Natural killer cell (primary cell): ENCODE data around the gene STAC. TPM values are rescaled to one million over a fixed set of nuclear protein-coding genes. Genes with fewer than 3 reads are reported as not detected.
"Not testable (repeated sequence)": the region's sequence is repeated elsewhere in the genome, so short reads cannot be mapped to it uniquely, and the experiment has no call there.

ENCODE experiments used
- ATAC-seq, 3 donors: fragments of 150-1000 bp in 2 of 3; fragments of 200-7000 bp in 1 of 3; cut with Tn5 transposase; 1 replicate in 1 of 3; 2 replicates in 2 of 3; pipeline ENCODE4 v1.10.0; 2021; ENCODE audit warnings: mild to moderate bottlenecking in 2 of 3, moderate library complexity in 2 of 3
- DNase-seq, 2 donors: peaks; one replicate each; pipeline versions ENCODE4 v3.0.0 to v3.0.0-alpha.2; 2013 to 2021; ENCODE audit warnings: mixed read lengths in 1 of 2
- H3K27ac ChIP-seq: one replicate; pipeline ENCODE4 v1.5.1; 2013; ENCODE audit warnings: mild to moderate bottlenecking, low read length
- H3K27me3 ChIP-seq: one replicate; pipeline ENCODE4 v1.6.1; 2013; ENCODE audit warnings: low read length; ENCODE audit not compliant: control insufficient read depth, insufficient read depth
- H3K36me3 ChIP-seq: one replicate; pipeline ENCODE4 v1.6.1; 2013; ENCODE audit warnings: low read length; ENCODE audit not compliant: control insufficient read depth, insufficient read depth
- H3K4me1 ChIP-seq: one replicate; pipeline ENCODE4 v1.6.1; 2013; ENCODE audit warnings: low read length; ENCODE audit not compliant: control insufficient read depth, insufficient read depth
- H3K4me3 ChIP-seq: one replicate; pipeline ENCODE4 v1.5.1; 2013; ENCODE audit warnings: low read length
- H3K9me3 ChIP-seq: one replicate; pipeline ENCODE4 v1.6.1; 2013; ENCODE audit warnings: low read length; ENCODE audit not compliant: control insufficient read depth, insufficient read depth
- H3K27ac Mint-ChIP-seq, 2 donors: one replicate each; pipeline ENCODE4 v1.8.0; 2022; ENCODE audit warnings: mild to moderate bottlenecking in 2 of 2, mixed read lengths in 2 of 2, moderate library complexity in 1 of 2
- H3K27me3 Mint-ChIP-seq, 2 donors: one replicate each; pipeline ENCODE4 v1.8.0; 2022; ENCODE audit warnings: low read depth in 2 of 2, mixed read lengths in 2 of 2
- H3K36me3 Mint-ChIP-seq: one replicate; pipeline ENCODE4 v1.8.0; 2022; ENCODE audit warnings: mixed read lengths
- H3K4me1 Mint-ChIP-seq, 2 donors: one replicate each; pipeline ENCODE4 v1.8.0; 2022; ENCODE audit warnings: mixed read lengths in 2 of 2
- H3K4me3 Mint-ChIP-seq: one replicate; pipeline ENCODE4 v1.8.0; 2022; ENCODE audit warnings: mild to moderate bottlenecking, moderate library complexity, mixed read lengths
- H3K9me3 Mint-ChIP-seq, 2 donors: one replicate each; pipeline ENCODE4 v1.8.0; 2022; ENCODE audit warnings: mixed read lengths in 2 of 2
- WGBS: methylation state at CpG from one replicate; pipeline ENCODE4 v1.1.7; 2013; ENCODE audit warnings: missing lambda C conversion rate; ENCODE audit not compliant: insufficient coverage; 5-methylcytosine and 5-hydroxymethylcytosine counted together
- intact Hi-C: fragments of 100-400 bp; cut with micrococcal nuclease; formaldehyde crosslinking; loops from one replicate; pipeline ENCODE4 v1.14.2; 2022
- total RNA-seq, 4 donors: library from RNA; stranded (reverse); fragments of 120-200 nt in 1 of 4; gene quantifications; one replicate each; pipeline versions ENCODE4 v1.2.3 to v1.2.4, GENCODE V29; 2013 to 2022
- TF ChIP-seq, protein P1 (sequence below): fragments of 200-600 bp; IDR thresholded peaks from one replicate; pipeline ENCODE4 v1.8.0; 2022; ENCODE audit warnings: antibody characterized with exemption

The STAC gene
- total RNA-seq, 3 donors from 2014 or later (not counting 1 experiment from before 2014, with no cell fraction given) = not detected

DNA sequence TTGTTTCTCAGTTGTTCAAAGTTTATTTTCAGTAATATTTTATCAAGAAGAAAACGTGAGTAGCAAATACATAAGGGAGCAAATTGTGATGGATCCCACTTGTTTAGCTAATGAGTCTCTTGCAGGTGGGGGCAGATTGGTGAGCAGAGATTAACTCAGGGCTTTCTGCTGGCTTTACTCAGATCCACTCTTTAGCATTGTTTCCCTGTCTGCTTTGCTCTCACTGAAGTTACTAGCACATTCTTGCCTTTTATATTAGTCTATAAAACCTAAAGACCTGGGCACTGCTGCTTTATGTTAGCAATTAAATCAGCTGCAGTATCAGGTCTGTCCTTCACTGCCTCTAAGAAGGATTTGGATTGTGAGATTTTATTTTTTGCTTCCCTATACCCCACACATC lies 71.5 kb downstream of the STAC start:
- no peaks in the 10 kb centered on the region for H3K4me1 Mint-ChIP-seq
- Histone ChIP-seq H3K4me3 (no peak overlapping the region), H3K36me3 (no peaks in the 10 kb centered on the region), H3K27ac (no peak overlapping the region), H3K27me3 (no peaks in the 10 kb centered on the region), H3K4me1 (no peaks in the 10 kb centered on the region), H3K9me3 (no peaks in the 10 kb centered on the region)
- no peak overlapping the region for H3K4me3 Mint-ChIP-seq
- no peaks in the 10 kb centered on the region for H3K36me3 Mint-ChIP-seq
- no peak for ATAC-seq
- DNase-seq = no peak
- no peak overlapping the region for H3K27ac Mint-ChIP-seq
- intact Hi-C loops = no loop called here
- TF ChIP-seq, protein P1, sequence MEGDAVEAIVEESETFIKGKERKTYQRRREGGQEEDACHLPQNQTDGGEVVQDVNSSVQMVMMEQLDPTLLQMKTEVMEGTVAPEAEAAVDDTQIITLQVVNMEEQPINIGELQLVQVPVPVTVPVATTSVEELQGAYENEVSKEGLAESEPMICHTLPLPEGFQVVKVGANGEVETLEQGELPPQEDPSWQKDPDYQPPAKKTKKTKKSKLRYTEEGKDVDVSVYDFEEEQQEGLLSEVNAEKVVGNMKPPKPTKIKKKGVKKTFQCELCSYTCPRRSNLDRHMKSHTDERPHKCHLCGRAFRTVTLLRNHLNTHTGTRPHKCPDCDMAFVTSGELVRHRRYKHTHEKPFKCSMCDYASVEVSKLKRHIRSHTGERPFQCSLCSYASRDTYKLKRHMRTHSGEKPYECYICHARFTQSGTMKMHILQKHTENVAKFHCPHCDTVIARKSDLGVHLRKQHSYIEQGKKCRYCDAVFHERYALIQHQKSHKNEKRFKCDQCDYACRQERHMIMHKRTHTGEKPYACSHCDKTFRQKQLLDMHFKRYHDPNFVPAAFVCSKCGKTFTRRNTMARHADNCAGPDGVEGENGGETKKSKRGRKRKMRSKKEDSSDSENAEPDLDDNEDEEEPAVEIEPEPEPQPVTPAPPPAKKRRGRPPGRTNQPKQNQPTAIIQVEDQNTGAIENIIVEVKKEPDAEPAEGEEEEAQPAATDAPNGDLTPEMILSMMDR = no peak
- 25% methylated on average over 1 of the region's 1 CpG for WGBS
- H3K27me3 Mint-ChIP-seq = no peaks in the 10 kb centered on the region
- H3K9me3 Mint-ChIP-seq = peaks cover 0 to under 1% of the 10 kb centered on the region in 2 donors

DNA sequence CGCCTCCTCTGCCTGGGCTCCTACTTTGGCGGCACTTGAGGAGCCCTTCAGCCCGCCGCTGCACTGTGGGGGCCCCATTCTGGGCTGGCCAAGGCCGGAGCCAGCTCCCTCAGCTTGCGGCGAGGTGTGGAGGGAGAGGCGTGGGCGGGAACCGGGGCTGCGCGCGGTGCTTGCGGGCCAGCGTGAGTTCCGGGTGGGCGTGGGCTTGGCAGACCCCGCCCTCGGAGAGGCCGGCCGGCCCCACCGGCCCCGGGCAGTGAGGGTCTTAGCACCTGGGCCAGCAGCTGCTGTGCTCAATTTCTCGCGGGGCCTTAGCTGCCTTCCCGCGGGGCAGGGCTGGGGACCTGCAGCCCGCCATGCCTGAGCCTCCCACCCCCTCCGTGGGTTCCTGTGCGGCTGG lies 72.9 kb downstream of the STAC start:
- H3K27ac Mint-ChIP-seq, H3K4me3 Mint-ChIP-seq, intact Hi-C loops, H3K27me3 ChIP-seq, H3K27me3 Mint-ChIP-seq, H3K27ac ChIP-seq, H3K9me3 ChIP-seq, H3K4me1 ChIP-seq, H3K36me3 Mint-ChIP-seq, H3K36me3 ChIP-seq, H3K4me1 Mint-ChIP-seq, H3K9me3 Mint-ChIP-seq, H3K4me3 ChIP-seq, ATAC-seq: not testable (repeated sequence)
- 96% methylated on average over 28 of the region's 30 CpGs for WGBS
- peak in 1 of 2 donors; percentile 10 for DNase-seq

DNA sequence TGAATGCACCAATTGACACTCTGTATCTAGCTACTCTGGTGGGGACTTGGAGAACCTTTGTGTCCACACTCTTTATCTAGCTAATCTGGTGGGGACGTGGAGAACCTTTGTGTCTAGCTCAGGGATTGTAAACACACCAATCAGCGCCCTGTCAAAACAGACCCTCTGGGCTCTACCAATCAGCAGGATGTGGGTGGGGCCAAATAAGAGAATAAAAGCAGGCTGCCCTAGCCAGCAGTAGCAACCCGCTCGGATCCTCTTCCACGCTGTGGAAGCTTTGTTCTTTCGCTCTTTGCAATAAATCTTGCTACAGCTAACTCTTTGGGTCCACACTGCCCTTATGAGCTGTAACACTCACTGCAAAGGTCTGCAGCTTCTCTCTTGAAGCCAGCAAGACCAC lies 73.6 kb downstream of the STAC start:
- H3K4me1 Mint-ChIP-seq, ATAC-seq, H3K4me3 ChIP-seq, H3K36me3 ChIP-seq, H3K4me1 ChIP-seq, H3K9me3 Mint-ChIP-seq, intact Hi-C loops, H3K27ac Mint-ChIP-seq, H3K27me3 ChIP-seq, H3K36me3 Mint-ChIP-seq, H3K27ac ChIP-seq, H3K9me3 ChIP-seq, H3K27me3 Mint-ChIP-seq: not testable (repeated sequence)
- DNase-seq = peak in 1 of 2 donors; percentile 12
- 88% methylated on average over 6 of the region's 6 CpGs for WGBS
- peak overlapping the region; percentile 77 for H3K4me3 Mint-ChIP-seq

DNA sequence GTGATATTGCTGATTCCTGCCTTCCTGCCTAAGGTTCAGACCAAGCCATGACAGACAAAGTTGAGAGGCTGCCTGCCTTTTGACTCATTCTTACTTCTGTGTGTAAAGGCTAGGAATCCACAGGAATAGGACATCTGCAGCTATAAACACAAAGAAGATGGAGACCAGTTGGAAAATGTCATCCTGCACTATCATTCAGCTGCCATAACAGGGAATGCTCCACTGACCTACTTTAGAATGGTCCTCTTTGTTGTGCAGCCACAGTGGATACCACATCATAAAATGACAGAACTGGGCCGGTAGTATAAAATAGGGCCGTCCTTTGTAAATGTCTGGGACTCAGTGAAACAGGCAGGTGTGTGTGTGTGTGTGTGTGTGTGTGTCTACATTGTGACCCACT lies 75.1 kb downstream of the STAC start:
- ATAC-seq = no peak
- Mint-ChIP-seq H3K9me3 (peaks cover 0 to 2% of the 10 kb centered on the region in 2 donors), H3K4me1 (no peaks in the 10 kb centered on the region), H3K36me3 (no peaks in the 10 kb centered on the region), H3K4me3 (no peak overlapping the region), H3K27me3 (no peaks in the 10 kb centered on the region), H3K27ac (no peak overlapping the region)
- H3K9me3 ChIP-seq = no peaks in the 10 kb centered on the region
- H3K36me3 ChIP-seq = no peaks in the 10 kb centered on the region
- H3K27ac ChIP-seq = no peak overlapping the region
- 47% methylated on average over 2 of the region's 2 CpGs for WGBS
- TF ChIP-seq, protein P1 = no peak
- intact Hi-C loops = no loop called here
- H3K27me3 ChIP-seq = no peaks in the 10 kb centered on the region
- H3K4me1 ChIP-seq = no peaks in the 10 kb centered on the region
- no peak for DNase-seq
- no peak overlapping the region for H3K4me3 ChIP-seq

DNA sequence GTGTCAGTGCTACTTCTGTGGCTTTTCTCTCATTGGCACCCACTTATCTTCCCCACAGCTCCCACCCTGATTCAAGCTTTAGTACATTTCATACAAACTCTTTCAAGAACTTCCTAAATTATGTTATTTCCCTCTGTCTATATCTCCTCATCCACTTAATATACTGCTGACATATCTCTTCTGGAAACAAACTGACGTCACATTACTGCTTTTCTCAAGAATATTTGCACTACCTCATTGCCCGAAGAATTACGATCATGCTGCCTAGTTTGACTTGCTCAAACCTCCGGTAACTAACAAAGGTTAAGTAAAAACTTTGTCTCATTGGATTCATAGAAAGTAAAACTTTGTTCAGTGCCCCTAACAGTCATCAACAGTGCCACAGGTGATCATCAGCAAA lies 76.5 kb downstream of the STAC start:
- H3K27ac Mint-ChIP-seq = no peak overlapping the region
- H3K4me3 ChIP-seq = no peak overlapping the region
- WGBS = 90% methylated on average over 4 of the region's 4 CpGs
- H3K27ac ChIP-seq = no peak overlapping the region
- intact Hi-C loops = no loop called here
- ATAC-seq (no peak), DNase-seq (no peak)
- H3K36me3 ChIP-seq = no peaks in the 10 kb centered on the region
- H3K4me1 Mint-ChIP-seq = no peaks in the 10 kb centered on the region
- peaks cover 0 to 4% of the 10 kb centered on the region in 2 donors for H3K9me3 Mint-ChIP-seq
- TF ChIP-seq, protein P1 = no peak
- no peaks in the 10 kb centered on the region for H3K4me1 ChIP-seq
- H3K36me3 Mint-ChIP-seq = no peaks in the 10 kb centered on the region
- no peak overlapping the region for H3K4me3 Mint-ChIP-seq
- no peaks in the 10 kb centered on the region for H3K27me3 Mint-ChIP-seq
- H3K9me3 ChIP-seq = no peaks in the 10 kb centered on the region
- no peaks in the 10 kb centered on the region for H3K27me3 ChIP-seq
